Measurements from ENCODE around the gene CRYBG1.

GRCh38 chr6:106617302-106617701 lies 256.8 kb downstream of the CRYBG1 start:
- TF ChIP-seq POLR2A (IDR thresholded peaks at IDR 0.05; ENCODE audit: low read depth, low read length) (no peak), CTCF (IDR thresholded peaks at IDR 0.05; ENCODE audit: extremely low read depth in 1 of 2, insufficient read depth in 1 of 2, low read depth in 1 of 2, low read length in 2 of 2) (no peak), EZH2 (IDR thresholded peaks at IDR 0.05; ENCODE audit: borderline replicate concordance, low read depth, low read length, severe bottlenecking) (no peak), JUN (IDR thresholded peaks at IDR 0.05; ENCODE audit: borderline replicate concordance, insufficient read depth, insufficient read length, low read depth) (no peak), MAX (IDR thresholded peaks at IDR 0.05; ENCODE audit: insufficient read depth, insufficient read length) (no peak), MYC (IDR thresholded peaks at IDR 0.05; ENCODE audit: low read depth, low read length) (no peak), POLR2AphosphoS5 (IDR thresholded peaks at IDR 0.05; ENCODE audit: insufficient read depth, low read depth, low read length) (no peak), GATA2 (IDR thresholded peaks at IDR 0.05; ENCODE audit: insufficient read depth, insufficient read length, low read depth, low read length) (no peak), FOS (IDR thresholded peaks at IDR 0.05; ENCODE audit: borderline replicate concordance, insufficient read depth, low read length) (no peak)
